Dedifferentiated amniotic fluid mesenchymal stem cell (primary cell): Measurements from ENCODE around the gene JCHAIN.
"Not testable (repeated sequence)": the region's sequence is repeated elsewhere in the genome, so short reads cannot be mapped to it uniquely, and the experiment has no call there.

Experiments
- DNase-seq: peaks from one replicate; pipeline ENCODE4 v3.0.0-alpha.2; 2016; ENCODE audit errors: extremely low spot score

JCHAIN gene

GRCh38 chr4:70688795-70689231 is 22.5 kb upstream of the JCHAIN start:
- no peak for DNase-seq

DNA sequence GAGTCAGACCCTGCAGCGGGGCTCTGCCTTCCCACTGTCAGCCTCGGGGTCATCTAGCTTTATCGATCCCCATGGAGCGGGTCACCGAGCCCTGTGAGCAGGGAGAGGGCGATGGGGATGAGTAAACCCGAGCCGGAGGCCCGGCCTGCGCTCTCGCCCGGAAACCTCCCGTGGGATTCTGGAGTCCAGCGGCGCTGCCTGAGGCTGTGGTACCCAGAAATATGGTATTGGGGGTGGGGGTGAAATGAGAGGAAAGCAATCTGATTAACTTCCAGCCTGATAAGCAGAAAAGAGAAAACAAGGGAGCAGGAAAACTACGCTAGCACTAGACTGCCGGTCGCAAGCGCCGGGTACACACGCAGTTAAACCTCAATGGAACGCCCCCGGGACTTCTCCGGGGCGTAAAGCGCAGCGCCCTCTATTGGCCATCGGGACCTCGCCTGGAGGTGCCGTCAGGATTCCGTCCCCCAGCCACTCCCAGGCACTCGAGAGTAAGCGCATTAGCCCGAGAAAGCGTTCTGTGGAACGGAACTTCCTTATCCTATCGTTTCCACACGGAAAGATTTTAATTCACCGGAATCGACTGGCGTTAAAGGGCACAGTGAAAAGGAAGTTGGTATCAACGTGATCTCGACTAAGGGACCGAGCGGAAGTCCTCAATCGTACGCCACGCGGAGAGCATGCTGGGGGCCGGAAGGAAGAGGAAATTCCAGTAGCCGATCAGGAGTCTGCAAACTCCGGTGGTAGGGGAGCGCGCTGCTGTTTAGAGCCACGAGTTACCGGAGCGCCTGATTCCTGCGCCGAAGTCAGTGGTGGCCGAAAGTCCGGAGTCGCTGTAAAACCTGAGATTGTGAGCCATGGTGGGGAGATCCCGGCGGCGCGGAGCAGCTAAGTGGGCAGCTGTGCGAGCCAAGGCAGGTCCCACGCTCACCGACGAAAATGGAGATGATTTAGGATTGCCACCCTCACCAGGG is 21.8 kb upstream of the JCHAIN start, which contains the start of gene UTP3:
TSS of gene UTP3 (plus strand) at position 712 of the 974 bp plus-strand sequence. CDS start at position 858, 146 bp downstream.
- peak; percentile 100 for DNase-seq

DNA sequence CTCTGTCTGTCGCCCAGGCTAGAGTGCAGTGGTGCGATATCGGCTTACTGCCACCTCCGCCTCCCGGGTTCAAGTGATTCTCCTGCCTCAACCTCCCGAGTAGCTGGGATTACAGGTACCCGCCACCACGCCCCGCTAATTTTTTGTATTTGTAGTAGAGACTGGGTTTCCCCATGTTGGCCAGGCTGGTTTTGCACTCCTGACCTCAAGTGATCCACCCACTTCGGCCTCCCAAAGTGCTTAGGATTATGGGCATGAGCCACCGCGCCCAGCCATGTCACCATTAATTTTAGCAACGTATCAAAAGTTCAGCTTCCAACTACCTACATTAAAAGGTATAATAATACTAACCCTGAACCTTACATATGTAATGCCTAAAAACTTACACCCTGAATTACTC is 21.1 kb upstream of the JCHAIN start:
- DNase-seq, result no peak

- DNase-seq, result not testable (repeated sequence)
Measured at GRCh38 chr4:70682142-70682541, 15.8 kb upstream of the JCHAIN start.

- DNase-seq, result no peak
Measured at GRCh38 chr4:70681704-70682103, 15.4 kb upstream of the JCHAIN start.

DNA sequence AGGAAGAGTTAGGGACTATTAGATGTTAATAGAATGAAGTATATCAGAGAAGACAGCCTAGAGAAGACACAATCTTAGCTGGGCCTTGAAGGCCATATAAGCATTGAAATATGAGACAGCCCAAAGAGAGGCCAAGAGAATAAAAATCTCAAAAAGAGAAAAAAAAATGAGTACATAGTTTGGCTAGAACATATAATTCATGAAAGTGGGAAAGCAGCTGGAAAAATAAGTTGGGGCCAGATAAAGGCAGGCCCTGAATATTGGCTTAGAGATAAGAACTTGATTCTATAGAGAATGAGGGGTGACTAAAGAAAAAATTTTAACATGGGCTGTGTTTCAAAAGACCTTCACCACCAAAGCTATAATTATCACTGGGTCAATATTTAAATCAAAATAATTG is 14.6 kb upstream of the JCHAIN start:
- DNase-seq, result no peak

- no peak for DNase-seq
Measured at GRCh38 chr4:70678383-70678999, 12.2 kb upstream of the JCHAIN start.

DNA sequence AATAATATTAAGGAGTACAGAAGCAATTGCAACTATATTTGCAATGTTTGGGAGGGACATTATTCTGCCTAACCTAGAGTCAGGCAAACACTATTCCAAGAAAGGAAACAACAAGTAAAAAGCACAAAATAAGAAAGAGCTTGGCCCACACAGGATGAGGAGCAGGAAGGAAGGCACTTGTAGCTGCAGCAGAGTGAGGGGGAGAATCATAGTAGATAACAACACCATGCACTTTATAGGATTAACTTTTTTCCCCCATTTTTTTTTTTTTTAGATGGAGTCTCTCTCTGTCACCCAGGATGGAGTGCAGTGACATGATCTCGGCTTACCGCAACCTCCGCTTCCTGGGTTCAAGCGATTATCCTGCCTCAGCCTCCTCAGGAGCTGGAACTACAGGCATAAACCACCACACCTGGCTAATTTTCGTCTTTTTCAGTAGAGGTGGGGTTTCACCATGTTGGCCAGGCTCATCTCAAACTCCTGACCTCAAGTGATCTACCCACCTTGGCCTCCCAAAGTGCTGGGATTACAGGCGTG is 10.3 kb upstream of the JCHAIN start:
- no peak for DNase-seq

DNA sequence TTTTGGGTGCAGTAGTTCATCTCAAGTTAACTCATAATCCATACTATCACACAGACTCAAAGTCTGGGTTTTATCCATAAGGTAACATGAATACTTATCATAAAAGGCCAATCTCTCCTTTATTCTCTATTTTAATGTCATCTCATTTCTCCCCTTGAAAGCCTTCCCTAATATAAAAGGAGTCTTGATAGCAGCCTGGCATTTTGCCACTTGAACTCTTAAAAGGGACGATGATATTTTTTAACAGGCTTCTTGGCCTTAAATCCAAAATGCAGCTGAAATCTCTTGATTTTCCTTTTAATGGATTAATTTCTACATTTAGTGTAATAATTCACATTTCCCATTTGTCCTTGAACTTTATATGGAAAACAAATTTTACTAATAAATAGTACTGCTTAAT is 8.4 kb upstream of the JCHAIN start:
- no peak for DNase-seq

GRCh38 chr4:70674191-70674590 is 7.9 kb upstream of the JCHAIN start:
- DNase-seq, result no peak

- no peak for DNase-seq
Measured at GRCh38 chr4:70671091-70671490, 4.8 kb upstream of the JCHAIN start.

DNA sequence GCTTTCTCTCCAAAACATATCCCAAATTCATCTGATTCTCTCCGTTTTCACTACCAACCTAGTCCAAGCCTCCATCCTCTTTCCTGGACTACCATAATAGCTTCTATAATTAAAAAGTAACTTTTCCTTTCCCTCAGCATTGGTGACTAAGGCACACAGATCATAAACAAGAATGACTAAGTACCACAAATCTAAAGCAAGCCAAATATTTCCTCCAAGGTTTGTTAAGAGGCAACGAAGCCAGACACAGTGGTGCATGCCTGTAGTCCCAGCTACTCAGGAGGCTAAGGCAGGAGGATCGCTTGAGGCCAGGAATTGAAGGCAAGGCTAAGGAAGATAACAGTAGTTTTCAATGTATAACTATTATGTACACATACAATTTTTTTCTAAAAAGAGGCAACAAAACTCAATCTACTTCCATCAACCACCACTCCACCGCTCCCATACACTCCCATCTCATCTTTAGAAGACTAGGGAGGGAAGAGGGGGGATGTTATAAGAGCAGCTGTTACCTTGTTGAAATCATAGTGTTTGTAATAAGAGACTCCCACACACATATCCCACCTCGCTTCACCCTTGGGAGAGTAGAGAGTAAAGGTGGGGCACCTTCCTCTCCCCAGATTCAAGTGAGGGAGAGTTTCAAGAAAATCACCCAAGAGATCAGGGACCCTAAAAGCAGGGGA is 4.2 kb upstream of the JCHAIN start:
- DNase-seq, result no peak

- DNase-seq, result no peak
Measured at GRCh38 chr4:70667740-70668535, 1.6 kb upstream of the JCHAIN start.

DNA sequence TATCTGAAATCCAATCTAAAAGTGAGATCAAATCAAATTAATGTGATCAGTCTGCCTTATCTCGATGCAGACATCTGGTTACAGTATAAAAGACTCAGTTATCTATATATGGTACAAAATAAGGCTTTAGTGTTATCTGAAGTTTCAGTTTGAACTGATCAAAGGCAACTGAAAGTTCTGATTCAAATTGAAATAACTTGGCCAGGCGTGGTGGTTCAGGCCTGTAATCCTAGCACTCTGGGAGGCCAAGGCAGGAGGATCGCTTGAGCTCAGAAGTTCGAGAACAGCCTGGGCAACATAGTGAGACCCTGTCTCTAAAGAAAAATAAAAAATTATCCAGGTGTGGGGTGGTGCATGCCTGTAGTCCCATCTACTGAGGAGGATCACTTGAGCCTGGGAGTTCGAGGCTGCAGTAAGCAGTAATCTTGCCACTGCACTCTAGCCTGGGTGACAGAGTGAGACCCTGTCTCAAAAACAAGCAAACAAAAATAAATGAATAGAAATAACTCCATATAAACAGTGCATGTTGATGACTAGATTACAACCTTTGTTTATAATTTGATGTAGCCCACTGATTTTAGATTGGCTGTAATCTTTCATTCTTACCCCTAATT is 4.9 kb downstream of the JCHAIN start:
- not testable (repeated sequence) for DNase-seq

GRCh38 chr4:70660106-70660505 is 6.2 kb downstream of the JCHAIN start:
- DNase-seq, result no peak

DNA sequence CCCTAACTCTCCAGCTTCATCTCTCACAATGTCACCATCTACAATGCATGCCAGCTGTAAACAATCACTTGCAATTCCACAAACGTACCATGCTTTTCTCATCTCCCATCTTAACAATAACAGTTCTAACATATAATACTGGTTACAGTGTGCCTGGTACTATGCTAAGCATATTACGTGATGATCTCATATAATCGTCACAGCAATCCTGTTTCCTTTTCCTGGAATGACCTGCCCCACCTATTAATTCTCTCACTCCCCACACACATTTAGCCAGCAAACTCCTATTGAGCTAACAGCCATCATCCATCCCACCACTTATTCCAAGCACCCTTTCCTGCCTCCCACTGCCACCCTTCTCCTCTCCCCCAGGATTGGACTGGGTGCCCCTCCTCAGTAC is 7.9 kb downstream of the JCHAIN start:
- no peak for DNase-seq

DNA sequence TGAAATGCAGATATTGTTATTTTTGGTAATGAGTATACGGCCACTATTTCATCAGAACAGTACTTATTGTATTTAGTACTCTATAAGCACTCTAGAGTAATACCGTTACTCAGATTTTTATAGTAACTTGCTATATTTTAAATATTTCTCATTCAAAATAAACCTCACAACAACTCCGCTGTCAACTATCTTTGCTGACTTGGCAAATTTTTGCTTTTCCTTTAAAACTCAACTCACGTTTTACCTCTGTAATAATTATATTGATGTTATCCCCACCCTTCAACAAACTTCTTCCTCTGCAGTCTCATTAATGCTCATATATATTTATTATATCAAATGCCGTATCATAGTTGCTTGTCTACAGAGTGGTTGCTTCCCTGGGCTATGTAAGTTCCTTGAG is 9.0 kb downstream of the JCHAIN start:
- DNase-seq, result no peak

DNA sequence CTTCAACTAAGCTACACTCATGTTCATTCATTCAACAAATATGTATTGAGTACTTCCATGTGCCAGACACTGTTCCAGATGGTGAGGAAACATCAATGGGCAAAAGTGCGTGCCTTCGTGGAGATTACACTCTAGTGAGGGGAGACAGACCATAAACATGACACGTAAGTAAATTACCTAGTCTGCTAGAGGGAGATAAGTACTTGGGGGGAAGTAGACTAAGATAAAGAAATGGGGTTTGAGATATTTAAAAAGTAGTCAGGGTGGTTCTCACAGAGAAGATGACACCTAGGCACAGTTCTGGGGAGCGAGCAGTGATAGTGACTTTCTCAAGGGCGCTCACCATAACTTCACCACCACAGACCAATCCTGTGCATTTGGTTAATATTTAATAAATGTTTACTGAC is 11.7 kb downstream of the JCHAIN start:
- DNase-seq, result no peak

GRCh38 chr4:70651864-70652506 is 14.3 kb downstream of the JCHAIN start:
- DNase-seq, result no peak

DNA sequence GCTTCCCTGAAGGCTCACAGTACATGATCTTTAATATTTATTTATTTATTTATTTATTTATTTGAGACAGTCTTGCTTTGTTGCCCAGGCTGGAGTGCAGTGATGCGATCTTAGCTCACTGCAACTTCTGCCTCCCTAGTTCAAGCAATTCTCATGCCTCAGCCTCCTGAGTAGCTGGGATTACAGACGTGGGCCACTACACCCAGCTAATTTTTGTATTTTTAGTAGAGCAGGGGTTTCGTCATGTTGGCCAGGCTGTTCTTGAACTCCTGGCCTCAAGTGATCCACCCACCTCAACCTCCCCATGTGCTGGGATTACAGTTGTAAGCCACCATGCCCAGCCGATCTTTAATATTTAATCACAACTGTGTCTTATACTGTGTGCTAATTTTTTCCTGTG is 15.6 kb downstream of the JCHAIN start:
- DNase-seq, result not testable (repeated sequence)
